GM18502 (cell line): ENCODE measurements around the gene CCT8L2.
"Not testable (repeated sequence)": the region's sequence is repeated elsewhere in the genome, so short reads cannot be mapped to it uniquely, and the experiment has no call there.

Experiments
- ATAC-seq: cut with Tn5 transposase; IDR thresholded peaks from one replicate; pipeline ENCODE4 v1.9.1; 2021; ENCODE audit warnings: mild to moderate bottlenecking; ENCODE audit not compliant: unreplicated experiment, poor library complexity

The CCT8L2 gene, protein sequence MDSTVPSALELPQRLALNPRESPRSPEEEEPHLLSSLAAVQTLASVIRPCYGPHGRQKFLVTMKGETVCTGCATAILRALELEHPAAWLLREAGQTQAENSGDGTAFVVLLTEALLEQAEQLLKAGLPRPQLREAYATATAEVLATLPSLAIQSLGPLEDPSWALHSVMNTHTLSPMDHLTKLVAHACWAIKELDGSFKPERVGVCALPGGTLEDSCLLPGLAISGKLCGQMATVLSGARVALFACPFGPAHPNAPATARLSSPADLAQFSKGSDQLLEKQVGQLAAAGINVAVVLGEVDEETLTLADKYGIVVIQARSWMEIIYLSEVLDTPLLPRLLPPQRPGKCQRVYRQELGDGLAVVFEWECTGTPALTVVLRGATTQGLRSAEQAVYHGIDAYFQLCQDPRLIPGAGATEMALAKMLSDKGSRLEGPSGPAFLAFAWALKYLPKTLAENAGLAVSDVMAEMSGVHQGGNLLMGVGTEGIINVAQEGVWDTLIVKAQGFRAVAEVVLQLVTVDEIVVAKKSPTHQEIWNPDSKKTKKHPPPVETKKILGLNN

DNA sequence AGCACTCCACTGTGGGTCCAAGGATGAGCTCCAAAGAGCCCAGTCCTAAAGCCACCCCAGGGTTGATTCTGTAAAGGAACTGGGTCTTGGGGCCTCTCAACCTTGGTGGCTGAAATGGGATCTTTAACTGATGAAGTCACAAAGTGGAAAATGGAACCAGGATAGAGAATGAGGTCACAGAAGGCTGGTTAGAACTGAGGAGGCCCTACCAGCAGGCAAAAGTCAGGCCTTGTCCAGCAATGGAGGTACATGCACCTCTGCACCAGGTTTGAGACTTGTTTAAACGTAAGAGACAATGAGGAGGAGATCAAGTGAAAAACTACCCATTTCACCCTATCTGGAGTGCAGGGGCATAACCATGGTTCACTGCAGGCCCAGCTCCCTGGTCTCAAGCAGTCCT is at the start of gene CCT8L2:
TSS of gene CCT8L2 (minus strand) at position 101 of the 400 bp plus-strand sequence. CDS start 260 bp downstream, outside the sequence.
- ATAC-seq = not testable (repeated sequence)

DNA sequence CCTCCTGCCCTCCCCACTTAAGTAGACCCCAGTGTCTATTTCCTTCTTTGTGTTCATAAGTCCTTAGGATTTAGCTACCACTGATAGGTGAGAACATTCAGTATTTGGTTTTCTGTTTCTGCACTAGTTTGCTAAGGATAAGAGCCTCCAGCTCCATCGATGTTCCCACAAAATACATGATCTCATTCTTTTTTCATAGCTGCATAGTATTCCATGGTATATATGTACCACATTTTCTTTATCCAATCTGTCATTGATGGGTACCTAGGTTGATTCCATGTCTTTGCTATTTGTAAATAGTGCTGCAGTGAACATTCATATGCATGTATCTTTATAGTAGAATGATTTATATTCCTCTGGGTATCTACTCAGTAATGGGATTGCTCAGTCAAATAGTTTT is 42.8 kb upstream of the CCT8L2 start:
- ATAC-seq = not testable (repeated sequence)

DNA sequence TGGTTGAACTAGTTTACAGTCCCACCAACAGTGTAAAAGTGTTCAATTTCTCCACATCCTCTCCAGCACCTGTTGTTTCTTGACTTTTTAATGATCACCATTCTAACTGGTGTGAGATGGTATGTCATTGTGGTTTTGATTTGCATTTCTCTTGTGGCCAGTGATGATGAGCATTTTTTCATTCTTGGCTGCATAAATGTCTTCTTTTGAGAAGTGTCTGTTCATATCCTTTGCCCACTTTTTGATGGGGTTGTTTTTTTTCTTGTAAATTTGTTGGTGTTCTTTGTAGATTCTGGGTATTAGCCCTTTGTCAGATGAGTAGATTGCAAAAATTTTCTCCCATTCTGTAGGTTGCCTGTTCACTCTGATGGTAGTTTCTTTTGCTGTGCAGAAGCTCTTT is 41.5 kb upstream of the CCT8L2 start:
- not testable (repeated sequence) for ATAC-seq

DNA sequence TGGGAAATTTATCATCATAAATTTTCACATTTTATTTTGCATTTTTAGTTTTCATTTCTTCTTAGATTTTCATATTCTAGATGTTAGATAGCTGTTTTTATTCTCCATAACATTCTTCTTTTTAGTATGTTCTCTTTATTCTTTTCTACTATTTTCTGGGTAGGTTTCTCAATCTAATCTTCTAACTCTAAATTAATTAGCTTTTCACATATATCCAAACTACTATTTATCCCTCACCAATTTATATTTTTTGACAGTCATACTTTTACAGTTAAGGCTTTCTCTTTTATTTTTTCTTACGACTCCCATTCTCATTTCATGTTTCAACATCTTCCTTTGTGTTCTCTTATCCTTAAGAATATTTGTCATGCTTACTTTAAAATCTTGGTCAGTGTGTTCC is 35.9 kb upstream of the CCT8L2 start:
- not testable (repeated sequence) for ATAC-seq

DNA sequence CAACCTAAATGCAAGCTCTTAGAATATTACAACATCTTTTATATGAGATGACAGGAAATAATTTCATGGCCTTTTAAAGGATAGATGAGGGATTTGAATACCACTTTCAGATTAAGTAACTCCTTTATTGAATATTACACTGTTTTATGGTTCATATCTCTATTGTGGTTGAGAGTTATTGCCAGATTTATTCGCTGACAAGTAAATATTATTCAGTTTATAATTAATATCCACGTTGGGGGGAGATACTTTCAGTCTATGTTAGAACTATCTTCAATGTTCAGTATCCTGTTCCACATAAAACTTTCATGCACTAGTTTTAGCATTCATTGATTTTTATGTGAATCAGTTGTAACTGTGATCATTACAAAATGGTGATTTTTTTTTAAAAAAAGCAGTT is 32.4 kb upstream of the CCT8L2 start:
- not testable (repeated sequence) for ATAC-seq

DNA sequence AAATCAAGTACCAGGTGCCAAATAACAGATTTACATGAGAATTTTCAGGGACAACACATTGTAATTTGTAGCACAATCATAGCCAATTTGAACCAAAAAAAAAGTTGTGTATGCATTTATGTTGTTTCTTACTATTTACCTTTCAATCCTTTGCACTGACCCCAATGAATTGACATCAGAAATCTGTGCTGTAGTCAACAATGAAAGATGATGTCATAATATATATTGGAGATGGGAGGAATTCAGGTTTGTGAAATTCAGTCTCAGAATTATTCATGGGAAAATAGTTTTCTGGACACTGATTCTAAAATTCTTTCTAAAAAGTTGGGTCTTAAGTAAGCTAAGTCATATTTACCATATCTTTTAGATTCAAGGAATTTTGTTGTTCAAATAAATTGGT is 31.0 kb upstream of the CCT8L2 start:
- ATAC-seq = not testable (repeated sequence)

DNA sequence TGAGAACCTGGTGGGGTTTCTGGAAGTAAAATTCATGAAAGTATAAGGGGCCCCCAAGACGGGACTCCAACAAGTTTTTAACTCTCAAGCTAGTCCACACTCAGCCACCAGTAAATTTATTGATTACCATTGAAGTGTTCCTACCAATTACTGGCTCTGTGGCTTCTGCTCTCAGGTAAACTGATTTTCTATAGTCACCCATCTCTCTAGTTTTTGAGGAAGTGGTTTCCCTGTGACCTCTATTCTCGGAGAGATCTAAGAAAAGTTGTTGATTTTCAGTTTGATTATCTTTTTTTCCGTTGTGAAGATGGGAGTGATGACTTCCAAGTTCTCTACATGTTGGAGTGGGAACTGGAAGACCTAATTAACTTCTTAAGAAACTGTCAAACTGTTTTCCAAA is 24.9 kb upstream of the CCT8L2 start:
- ATAC-seq = not testable (repeated sequence)

DNA sequence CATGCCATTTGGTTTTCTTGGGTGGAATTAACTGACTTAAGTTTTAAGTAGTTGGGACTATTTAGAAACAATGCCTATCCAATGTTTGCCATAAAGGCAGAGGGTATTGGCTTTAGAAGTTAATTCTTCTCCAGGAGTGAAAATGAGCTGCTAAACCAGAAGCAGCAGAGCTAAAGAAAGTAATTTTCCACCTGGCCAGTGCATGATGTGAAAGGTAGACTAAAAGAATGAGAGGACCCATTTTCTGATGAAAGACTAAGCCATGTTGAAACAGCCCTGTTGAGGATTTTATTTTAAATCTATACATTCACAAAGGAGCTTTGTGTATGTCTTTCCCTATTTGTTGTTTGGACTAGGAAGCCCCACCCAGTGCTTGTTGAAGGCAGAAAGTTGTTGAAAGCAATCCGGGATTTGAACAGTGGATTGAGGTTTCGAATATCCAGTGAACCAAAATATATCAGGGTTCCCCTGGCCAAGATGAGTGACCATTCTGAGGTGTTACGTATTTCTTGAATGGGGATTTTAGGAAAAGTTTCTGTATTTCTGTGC is 23.9 kb upstream of the CCT8L2 start:
- ATAC-seq = not testable (repeated sequence)

DNA sequence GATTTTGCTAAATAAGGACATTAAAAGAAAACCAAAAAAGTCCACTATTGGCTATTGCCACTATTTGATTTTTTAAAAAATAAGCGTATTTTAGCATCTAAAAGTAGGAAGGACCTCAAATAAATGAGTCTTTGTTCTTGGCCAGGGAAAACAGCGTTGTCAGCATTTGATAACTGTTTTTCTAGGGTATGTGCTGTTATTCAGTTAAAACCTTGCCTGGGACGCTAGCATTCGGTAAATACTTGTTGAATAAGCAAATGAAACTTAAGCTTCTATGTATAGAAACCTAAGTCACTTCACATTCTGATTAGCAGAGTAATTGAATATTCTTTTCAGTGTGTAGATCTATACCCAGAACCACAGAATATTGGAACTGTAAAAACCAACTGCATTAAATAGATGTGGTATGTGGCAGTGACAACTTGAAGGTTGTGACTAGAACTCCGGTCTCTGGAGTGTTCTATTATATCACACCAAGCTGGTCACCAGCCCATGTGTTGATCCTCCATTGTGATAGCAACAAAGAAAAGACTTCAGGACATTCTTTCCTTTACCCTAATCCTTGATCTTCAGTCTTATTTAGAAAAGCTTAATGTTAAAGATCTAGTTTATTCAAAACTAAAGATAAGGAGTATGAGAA is 23.1 kb upstream of the CCT8L2 start:
- not testable (repeated sequence) for ATAC-seq

DNA sequence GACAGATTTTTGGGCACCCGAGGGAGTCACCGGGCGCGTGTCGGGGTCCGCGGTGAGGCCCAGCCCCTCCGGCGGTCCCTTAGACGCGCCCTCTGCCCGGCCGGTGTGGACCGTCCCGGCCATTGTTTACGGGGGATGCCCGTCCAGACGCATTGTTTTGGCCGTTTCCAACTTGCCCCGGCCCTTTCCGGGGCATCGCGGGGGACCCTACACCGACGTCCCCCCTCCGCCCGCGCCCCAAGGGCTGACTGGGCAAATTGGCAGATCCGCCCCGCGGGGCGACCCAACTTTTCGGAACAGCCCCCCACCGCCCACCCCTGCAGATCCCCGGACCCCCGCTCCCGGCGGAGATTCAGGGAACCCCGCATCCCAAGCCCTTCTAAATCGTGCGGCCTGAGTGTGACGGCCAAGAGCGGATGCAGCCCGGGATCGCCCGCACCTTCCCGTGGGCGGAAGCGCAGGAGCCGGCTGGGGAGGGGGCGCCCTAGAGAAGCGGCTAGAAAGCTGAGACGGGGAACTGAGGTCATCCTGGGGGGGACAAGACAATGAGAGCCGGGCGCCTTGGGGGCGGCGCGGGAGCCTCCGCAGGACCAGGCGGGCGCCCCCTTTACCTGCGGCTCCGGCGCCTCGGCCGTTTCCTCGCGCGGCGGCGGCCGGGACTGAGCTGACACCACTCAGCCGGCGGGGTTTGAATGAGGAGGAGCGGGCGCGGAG is 17.1 kb upstream of the CCT8L2 start:
- no peak for ATAC-seq

DNA sequence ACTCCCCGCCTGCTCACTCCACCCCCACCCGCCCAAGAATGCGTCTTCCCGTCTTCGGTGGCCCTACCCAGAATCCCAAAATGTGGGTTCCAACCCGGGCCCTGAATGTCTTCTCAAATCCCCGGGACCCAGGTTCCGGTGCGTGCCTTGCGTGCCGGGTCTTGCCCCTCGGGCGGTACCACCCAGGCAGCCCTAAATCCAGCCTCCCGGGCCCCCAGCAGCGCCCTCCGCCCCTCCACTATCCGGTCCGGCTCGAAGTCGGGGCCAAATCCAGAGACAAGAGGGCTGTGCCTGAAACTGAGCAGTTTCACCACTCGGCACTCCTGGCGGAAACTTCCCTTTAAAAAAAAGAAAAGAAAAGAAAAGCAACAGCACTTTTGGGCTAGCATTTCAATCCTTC is 16.3 kb upstream of the CCT8L2 start:
- ATAC-seq = no peak

DNA sequence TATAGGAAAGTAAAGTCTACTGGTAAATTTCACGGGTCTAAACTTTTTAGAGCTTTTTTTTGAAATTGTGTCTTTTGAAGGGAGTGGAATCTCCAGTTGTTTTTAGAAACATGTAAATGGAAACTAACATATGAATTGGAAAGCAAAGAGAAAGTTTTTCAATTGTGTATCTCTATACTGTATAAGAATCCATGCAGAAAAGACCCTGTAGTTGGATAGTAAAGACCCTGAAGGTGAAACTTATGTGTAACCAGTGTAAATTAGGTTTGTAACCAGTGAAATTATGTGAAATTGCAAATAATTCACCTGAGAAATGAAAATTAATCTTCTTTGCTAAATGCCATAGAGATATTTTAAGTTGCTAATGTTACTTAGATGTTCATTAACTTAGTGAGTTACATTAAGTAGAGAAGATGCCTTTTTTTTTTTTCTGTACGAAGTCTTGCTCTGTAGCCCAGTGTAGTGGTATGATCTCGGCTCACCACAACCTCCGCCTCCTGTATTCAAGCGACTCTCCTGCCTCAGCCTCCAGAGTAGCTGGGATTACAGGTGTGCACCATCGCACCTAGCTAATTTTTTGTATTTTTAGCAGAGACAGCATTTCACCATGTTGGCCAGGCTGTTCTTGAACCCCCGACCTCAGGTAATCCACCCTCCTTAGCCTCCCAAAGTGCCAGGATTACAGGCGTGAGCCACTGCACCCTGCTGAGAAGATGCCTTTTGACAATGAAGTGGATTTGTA is 11.8 kb upstream of the CCT8L2 start:
- ATAC-seq = not testable (repeated sequence)

DNA sequence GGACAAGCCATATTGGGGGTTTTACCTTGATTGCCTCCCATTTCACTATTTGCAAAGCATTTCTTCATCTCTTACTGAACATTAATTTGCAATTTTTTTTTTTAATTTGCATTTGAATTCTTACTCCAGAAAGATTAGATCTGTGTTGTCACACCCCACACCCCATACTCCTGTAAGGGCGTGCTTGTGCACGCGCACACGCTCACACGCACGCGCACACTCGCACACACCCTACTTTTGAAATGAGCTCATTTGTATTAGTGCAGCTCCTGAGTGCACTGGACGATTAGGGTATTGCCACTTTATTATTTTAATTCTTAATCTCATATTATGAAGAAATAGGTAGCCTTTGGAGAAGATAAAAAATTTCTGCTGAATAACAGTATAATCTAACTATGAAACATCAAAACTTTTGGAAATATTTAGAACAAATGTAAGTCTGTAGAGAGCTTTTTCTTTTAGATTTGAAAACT is 11.2 kb upstream of the CCT8L2 start:
- not testable (repeated sequence) for ATAC-seq

DNA sequence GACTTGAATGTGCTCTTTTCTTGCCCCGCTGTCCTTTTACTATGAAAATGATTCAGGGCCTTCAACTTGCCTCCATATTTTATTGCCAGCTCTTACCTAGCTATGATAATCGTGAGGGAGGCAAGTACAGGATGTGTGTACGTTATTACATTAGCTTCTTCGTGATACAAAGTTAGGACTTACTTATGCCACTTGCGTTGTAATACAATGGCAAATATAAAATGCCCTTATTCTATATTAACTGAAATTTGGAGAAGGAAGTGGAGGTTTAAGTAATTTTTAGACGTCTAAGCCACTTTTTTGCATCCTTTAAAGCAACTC is 10.8 kb upstream of the CCT8L2 start:
- no peak for ATAC-seq

DNA sequence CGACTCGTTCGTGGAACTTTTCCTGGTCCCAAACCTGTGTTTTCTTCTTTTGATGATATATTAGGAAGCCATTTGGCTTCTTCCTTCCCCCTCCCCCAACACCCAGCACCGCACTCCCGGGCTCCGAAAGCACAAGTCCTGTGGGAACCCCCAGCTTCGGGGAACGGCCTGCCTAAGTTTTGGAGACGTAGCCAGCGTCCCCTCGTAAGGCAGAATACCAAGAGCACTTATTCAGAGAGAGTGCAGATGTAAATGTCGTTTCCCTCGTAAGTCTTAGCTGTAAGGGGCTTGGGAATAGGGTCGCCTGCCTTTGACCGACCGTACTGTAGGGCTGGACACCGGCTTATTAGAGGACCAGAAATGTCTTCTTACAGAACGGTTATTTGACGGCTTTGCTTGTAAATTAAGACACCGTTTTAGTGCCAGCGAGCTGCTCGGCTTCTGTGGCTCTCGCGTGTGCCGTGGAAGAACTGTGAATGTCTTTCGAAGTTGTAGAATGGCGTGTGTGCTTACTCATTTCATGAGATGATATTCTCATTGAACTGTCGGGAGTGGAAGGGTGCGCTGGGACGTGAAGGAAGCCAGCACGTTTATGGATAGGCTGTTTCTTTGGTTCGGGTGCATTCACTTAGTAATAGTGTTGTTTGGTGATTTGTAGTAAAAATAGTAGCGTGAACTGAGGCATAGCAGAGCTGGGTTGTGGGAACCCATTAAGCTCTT is 10.3 kb upstream of the CCT8L2 start:
- not testable (repeated sequence) for ATAC-seq

DNA sequence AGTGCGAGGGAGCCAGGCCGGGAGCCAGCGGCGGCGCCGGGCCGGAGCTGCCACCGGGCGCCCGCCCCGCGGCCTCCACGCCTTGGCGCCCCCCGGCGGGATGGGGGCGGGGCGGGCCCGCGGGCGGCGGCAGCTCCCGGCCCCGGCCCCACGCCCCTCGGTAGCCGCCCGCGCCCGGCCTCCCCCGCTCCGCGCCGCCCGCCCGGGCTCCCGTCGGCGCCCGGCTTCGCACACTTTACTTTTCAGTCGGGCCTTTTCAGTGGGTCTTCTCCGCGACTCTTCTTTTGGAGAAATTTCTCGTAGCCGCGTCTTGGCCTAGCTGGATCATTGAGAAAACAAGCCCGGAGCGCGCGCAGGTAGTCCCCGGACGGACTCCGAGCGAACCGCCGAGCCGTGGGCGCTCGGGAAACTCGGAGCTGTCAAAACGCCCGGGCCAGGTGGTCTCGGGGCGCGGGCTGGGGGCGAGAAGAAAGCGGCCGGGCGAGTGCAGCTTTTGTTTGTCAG is 9.7 kb upstream of the CCT8L2 start:
- ATAC-seq = not testable (repeated sequence)

DNA sequence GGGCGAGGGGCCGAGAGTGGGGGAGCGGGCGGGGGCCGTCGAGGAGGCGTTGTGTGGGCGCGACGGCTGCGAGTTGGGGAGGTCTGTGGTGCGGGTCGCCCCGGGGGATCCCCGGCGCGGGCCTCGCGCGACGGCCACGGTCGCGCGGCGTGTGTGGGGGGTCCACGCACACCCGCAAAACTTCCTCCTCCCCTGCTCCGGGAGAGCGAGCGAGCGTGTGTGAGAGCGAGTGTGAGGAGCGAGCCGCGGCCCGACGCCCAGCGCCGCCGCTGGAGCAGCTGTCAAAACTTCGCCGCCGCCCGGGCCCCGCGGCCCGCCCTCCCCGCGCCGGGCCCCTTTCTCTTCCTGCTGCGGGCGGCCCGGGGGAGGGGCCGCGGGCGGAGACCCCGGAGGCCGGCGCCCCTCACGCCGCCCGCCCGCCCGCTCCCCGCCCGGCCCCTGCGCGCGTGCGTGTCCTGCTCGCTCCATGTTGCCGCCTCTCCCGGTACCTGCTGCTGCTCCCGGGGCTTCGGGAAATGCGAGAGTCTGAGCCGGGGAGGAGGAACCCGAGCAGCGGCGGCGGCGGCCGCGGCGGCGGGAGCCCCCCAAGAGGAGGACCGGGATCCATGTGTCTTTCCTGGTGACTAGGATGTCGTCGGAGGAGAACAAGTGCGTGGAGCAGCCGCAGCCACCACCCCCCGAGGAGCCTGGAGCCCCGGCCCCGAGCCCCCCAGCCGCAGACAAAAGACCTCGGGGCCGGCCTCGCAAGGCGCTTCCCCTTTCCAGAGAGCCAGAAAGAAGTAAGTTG is 9.0 kb upstream of the CCT8L2 start:
- no peak for ATAC-seq
